Measurements from ENCODE around the gene CCDC93. TPM values are rescaled to one million over a fixed set of nuclear protein-coding genes. Genes with fewer than 3 reads are reported as not detected.

Gene CCDC93
- total RNA-seq, 1 experiment from 2014 or later: 31.5 TPM

DNA sequence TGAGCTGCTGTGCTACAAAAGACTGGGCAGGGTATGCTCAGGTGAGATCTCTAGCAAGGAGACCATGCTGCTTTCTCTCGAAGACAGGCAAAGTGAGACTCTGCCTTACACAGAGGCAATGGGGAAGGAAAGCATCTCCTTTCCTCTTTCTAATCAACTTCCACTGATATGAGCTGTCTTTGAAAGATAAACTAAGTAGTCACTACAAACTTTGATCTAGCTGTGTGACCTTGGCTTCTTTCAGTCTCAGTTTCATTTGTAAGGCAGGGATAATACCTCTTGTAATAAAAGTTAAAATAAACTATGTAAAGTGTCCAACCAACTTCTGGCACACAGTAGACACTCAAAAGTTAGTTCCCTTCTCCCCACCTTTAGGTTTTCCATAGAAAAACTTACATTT lies 7.5 kb downstream of the CCDC93 start:
- Histone ChIP-seq H3K27me3 (ENCODE audit: control insufficient read depth, insufficient read depth, low read length) (no peaks in the 10 kb centered on the region), H3K27ac (ENCODE audit: low read length) (no peak overlapping the region), H3K36me3 (ENCODE audit: control insufficient read depth, insufficient read depth, low read length) (peaks cover 11% of the 10 kb centered on the region), H3K4me3 (ENCODE audit: low read depth in 2 of 2, low read length in 2 of 2) (no peak overlapping the region), H3K9me3 (ENCODE audit: control insufficient read depth, insufficient read depth, low read depth, low read length) (no peaks in the 10 kb centered on the region), H3K4me1 (ENCODE audit: control insufficient read depth, insufficient read depth, low read length) (no peaks in the 10 kb centered on the region)
- in situ Hi-C loops (cut with HindIII; ENCODE audit: low pct_unique_long_range_greater_than_20kb, low sequenced_read_pairs) (no loop called here), intact Hi-C loops (cut with micrococcal nuclease; ENCODE audit: unreplicated experiment) (no loop called here)
- POLR2A ChIA-PET: no interaction called here
- CTCF ChIA-PET: no interaction called here
- DNase-seq (ENCODE audit: low read depth, low spot score) (no peak), ATAC-seq (no peak)
- TF ChIP-seq, protein P1, sequence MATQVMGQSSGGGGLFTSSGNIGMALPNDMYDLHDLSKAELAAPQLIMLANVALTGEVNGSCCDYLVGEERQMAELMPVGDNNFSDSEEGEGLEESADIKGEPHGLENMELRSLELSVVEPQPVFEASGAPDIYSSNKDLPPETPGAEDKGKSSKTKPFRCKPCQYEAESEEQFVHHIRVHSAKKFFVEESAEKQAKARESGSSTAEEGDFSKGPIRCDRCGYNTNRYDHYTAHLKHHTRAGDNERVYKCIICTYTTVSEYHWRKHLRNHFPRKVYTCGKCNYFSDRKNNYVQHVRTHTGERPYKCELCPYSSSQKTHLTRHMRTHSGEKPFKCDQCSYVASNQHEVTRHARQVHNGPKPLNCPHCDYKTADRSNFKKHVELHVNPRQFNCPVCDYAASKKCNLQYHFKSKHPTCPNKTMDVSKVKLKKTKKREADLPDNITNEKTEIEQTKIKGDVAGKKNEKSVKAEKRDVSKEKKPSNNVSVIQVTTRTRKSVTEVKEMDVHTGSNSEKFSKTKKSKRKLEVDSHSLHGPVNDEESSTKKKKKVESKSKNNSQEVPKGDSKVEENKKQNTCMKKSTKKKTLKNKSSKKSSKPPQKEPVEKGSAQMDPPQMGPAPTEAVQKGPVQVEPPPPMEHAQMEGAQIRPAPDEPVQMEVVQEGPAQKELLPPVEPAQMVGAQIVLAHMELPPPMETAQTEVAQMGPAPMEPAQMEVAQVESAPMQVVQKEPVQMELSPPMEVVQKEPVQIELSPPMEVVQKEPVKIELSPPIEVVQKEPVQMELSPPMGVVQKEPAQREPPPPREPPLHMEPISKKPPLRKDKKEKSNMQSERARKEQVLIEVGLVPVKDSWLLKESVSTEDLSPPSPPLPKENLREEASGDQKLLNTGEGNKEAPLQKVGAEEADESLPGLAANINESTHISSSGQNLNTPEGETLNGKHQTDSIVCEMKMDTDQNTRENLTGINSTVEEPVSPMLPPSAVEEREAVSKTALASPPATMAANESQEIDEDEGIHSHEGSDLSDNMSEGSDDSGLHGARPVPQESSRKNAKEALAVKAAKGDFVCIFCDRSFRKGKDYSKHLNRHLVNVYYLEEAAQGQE (IDR thresholded peaks at IDR 0.05; ENCODE audit: insufficient read depth in 1 of 2, low read depth in 2 of 2, low read length in 1 of 2): no peak
- BruUV-seq (replicated peaks): TSS peak; percentile 42

DNA sequence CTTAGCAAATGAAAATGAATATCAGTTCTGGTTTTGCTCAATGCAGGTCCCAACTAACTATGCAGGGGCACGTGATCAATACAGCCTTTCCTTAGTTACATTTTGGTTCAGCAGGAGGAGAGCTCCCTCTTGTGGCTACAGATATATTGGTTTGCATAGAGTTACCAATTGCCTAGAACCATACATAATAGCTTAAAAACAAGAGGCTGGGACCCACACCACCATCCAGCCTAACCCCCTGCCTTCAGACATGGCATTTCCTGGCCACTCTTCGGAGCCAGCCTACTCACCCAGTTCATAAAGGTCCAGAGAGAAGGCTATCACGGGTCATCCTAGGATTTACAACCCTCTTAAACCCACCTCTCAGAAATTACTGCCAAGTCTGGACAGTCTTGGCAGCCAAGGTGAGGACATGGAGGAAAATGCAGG lies 10.5 kb downstream of the CCDC93 start:
- POLR2A ChIA-PET: no interaction called here
- DNase-seq (ENCODE audit: low read depth, low spot score): peak; percentile 56

More for the DNA sequence above, 10.5 kb downstream of the CCDC93 start:
- Histone ChIP-seq H3K4me1 (ENCODE audit: control insufficient read depth, insufficient read depth, low read length) (no peaks in the 10 kb centered on the region), H3K27ac (ENCODE audit: low read length) (no peak overlapping the region), H3K9me3 (ENCODE audit: control insufficient read depth, insufficient read depth, low read depth, low read length) (no peaks in the 10 kb centered on the region), H3K36me3 (ENCODE audit: control insufficient read depth, insufficient read depth, low read length) (peaks cover 21% of the 10 kb centered on the region), H3K4me3 (ENCODE audit: low read depth in 2 of 2, low read length in 2 of 2) (no peak overlapping the region), H3K27me3 (ENCODE audit: control insufficient read depth, insufficient read depth, low read length) (no peaks in the 10 kb centered on the region)
- CTCF ChIA-PET: interaction anchor here (0.9 to 1.9 kb wide), 6 partner anchors 11 to 189 kb away, joined by 3 to 7 read pairs (median 4); partner anchors contain the start of gene CCDC93
- BruUV-seq (replicated peaks): no TSS peak
- ATAC-seq: peak; percentile 95
- TF ChIP-seq, protein P1 (IDR thresholded peaks at IDR 0.05; ENCODE audit: insufficient read depth in 1 of 2, low read depth in 2 of 2, low read length in 1 of 2): no peak
- TF ChIP-seq, protein P2, sequence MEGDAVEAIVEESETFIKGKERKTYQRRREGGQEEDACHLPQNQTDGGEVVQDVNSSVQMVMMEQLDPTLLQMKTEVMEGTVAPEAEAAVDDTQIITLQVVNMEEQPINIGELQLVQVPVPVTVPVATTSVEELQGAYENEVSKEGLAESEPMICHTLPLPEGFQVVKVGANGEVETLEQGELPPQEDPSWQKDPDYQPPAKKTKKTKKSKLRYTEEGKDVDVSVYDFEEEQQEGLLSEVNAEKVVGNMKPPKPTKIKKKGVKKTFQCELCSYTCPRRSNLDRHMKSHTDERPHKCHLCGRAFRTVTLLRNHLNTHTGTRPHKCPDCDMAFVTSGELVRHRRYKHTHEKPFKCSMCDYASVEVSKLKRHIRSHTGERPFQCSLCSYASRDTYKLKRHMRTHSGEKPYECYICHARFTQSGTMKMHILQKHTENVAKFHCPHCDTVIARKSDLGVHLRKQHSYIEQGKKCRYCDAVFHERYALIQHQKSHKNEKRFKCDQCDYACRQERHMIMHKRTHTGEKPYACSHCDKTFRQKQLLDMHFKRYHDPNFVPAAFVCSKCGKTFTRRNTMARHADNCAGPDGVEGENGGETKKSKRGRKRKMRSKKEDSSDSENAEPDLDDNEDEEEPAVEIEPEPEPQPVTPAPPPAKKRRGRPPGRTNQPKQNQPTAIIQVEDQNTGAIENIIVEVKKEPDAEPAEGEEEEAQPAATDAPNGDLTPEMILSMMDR (IDR thresholded peaks at IDR 0.05): peak; percentile 89
- no peak for TF ChIP-seq POLR2AphosphoS5 (IDR thresholded peaks at IDR 0.05; ENCODE audit: low read depth, low read length)
- TF ChIP-seq TCF7L2 (IDR thresholded peaks at IDR 0.05; ENCODE audit: low read depth, low read length): no peak
- TF ChIP-seq SIN3A (IDR thresholded peaks at IDR 0.05; ENCODE audit: borderline replicate concordance, insufficient read depth, low read depth, low read length): no peak
- in situ Hi-C loops (cut with HindIII; ENCODE audit: low pct_unique_long_range_greater_than_20kb, low sequenced_read_pairs) (no loop called here), intact Hi-C loops (cut with micrococcal nuclease; ENCODE audit: unreplicated experiment) (loop anchor here (2.0 kb wide), 1 partner anchor 167 kb away; no protein-coding TSS in a partner anchor)
